Germinal center (tissue), 1 donor: ENCODE data around the gene MAS1.
A peak's percentile ranks its signal among the peaks of the same experiment; 100 is the strongest.
"Not testable (repeated sequence)": the region's sequence is repeated elsewhere in the genome, so short reads cannot be mapped to it uniquely, and the experiment has no call there.

ENCODE experiments used
- DNase-seq: peaks from one replicate; pipeline ENCODE4 v3.0.0; 2012; ENCODE audit warnings: mixed read lengths, low spot score

Gene MAS1

GRCh38 chr6:159890792-159891191 lies at the start of gene MAS1:
Gene MAS1 (plus strand): TSS chr6:159890988. CDS start chr6:159906956, 15,968 bp downstream.
- DNase-seq = no peak

GRCh38 chr6:159842035-159842434 lies 48.8 kb upstream of the MAS1 start:
- DNase-seq = no peak

DNA sequence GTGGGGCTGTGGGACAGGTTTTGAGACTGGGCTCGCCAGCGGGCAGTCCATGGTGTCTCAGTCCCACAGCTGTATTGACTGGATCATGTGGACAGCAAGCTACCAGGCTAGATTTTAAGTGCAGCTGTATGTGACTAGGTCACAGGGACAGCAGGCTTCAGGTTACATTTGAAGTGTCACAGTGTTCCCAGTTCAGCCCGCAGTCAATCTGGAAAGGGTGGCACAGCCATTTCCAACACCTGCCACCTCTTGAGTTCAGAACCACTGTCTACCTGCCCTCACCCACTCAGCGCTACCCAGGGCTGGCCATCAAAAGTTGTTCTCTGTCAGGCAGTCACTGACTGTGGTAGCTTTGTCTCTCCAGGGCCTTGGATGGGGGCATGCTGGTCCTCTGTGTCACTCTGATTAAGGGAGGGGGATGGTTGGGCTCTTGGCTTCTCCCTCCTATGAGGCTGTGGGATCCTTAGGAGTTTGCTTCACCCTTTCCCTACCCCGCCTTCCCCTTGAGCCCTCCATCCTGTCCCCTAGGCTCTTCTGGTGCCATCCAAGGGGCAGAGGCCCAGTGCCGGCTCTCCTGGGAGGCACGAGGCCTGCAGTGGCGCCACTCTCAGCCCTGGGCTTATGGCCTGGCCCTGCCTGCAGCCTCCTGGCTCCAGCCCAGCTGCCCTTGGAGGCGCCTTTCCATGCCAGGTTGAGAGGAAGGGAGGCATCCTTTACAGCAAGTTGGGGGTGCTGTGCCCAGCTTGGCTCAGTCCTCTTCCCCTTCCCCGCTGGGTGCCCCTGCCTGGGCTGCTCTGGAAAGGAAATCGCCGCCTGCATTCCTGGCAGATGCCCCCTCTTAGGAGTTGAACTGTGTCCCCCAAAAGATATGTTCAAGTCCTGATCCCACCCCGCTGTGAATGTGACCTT lies 45.8 kb upstream of the MAS1 start:
- DNase-seq = no peak

- not testable (repeated sequence) for DNase-seq
Observed at GRCh38 chr6:159848552-159848951, 42.2 kb upstream of the MAS1 start.

GRCh38 chr6:159849851-159850250 lies 40.9 kb upstream of the MAS1 start:
- DNase-seq = not testable (repeated sequence)

DNA sequence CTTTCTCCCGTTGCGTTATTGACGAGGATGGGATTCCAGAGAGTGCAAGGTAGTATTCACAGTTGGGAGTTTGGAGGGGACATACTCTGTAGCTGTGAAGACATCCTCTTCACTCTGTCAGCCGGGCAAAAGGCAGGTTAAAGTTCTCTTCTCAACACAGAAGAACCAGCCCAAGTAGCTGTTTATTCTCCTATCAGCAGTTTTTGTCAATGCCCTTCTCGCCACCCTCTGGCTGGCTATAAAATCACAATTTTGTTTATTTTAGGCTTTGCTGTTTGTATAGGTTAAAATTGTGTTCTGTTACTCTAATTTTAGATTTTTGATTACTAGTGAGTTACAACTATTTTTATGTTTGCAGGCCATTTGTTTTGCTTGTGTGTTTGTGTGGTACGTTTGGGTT lies 37.9 kb upstream of the MAS1 start:
- DNase-seq = no peak

DNA sequence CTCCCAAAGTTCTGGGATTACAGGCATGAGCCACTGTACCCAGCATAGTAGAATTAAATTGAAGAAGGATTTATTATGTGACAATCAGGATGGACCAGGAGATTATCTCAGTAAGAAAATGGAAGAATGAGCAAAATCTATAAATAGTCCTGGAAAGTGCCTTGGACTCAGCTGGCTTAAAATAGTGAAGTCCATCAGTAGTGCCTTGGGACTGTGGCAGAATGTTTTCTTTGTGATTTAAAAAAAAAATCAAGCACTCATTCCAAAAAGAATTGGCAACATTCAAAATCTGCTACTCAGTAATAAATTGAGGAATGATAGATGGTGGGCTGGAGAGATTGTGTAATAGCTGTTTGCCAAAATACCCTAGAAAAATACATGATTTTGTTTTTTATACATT lies 37.0 kb upstream of the MAS1 start:
- DNase-seq = no peak

DNA sequence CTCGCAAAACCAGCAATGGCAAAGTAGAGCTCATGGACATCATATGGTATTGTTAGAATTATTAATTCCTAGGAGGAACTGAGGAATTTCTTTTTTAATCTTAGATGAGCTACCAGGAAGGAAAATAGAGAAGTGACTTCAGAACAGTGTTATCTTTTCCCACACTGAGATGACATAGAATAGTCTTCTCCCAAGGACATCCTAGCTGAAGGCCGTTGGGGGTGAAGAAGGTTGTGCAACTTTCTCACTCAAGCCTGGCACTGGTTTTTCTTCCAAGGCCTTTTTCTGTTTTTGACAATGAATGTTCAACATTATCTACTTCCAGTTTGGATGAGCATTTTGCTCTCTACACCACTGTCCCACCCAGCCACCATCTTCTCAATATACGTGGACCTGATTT lies 35.8 kb upstream of the MAS1 start:
- no peak for DNase-seq

DNA sequence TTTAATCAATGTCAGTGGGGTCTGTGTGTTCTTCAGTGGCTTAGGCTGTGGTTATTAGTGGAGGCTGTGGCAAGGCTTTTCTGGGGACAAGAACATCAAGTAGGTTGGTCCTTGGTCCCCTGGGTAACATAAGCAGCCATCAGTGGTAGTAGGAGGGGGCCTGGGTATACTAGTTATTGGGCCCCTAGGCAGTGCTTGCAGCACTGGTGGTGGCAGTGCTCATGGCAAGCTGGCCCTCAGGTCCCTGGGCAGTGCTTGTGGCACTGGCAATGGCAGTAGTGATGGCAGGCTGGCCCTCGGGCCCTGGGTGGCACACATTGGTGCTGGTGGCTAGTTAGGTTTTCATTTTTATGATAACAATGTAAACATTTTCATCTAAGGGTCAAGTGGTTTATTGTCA lies 32.5 kb upstream of the MAS1 start:
- DNase-seq = no peak

DNA sequence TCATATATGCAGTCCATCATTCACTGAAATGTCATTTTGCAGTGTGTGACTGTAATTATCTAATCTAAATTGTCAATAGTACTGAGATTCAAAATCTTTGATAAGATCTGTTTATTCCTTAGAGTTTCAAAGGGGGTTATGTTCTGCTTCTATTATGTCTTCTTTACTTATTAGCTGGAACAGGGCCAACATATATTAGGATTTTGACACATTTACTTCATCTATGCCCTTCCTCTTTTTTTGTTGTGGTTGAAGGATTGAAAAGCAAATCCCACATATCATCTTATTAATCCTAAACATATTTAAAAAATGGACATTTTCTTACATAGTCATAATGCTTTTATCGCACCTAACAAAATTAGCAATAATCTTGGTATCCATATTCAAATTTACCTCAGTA lies 30.3 kb upstream of the MAS1 start:
- no peak for DNase-seq

- DNase-seq = no peak
Observed at GRCh38 chr6:159862103-159862502, 28.7 kb upstream of the MAS1 start.

DNA sequence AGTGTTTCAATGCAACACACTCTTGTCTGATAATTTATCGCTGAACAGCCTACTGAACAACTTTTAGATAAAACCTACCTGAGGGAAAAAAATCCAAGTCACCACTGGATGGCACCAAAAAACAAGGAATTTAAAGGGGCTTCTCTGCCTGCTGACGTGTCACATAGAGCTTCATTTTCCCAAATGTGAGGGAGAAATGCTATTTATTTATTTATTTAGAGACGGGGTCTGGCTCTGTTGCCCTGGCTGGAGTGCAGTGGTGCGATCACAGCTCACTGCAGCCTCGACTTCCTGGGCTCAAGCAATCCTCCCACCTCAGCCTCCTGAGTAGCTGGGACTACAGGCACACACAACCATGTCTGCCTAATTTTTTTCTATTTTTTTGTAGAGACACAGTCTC lies 27.4 kb upstream of the MAS1 start:
- peak; percentile 19 for DNase-seq

DNA sequence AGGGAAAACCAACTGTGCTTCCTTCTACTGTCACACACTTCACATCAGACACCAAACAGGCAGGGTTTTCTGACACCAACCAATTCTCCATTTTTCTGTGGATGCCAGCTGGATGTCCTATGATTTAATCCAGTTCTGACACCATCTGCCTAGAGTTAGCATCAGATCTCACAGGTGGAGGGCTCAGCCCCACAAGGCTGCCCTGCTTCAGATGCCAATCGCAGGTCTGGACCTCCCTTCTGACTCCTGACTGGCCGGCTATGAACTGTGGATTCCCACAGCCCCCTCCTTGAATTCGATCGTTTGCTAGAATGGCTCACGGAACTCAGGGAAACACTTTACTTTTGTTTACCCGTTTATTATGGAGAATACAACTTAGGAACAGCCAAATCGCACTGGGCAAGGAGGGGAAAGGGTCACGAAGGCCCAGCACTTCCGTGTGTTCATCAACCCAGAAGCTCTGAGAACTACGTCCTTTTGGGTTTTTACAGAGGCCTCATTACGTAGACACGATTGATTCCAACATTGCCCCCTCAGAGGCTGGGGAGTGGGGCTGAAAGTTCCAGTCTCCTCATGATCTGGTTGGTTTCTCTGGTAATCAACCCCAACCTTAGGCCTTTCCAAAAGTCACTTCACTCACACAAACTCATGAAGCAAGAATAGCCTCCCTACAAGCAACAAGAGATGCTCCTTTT lies 25.4 kb upstream of the MAS1 start:
- DNase-seq = no peak

DNA sequence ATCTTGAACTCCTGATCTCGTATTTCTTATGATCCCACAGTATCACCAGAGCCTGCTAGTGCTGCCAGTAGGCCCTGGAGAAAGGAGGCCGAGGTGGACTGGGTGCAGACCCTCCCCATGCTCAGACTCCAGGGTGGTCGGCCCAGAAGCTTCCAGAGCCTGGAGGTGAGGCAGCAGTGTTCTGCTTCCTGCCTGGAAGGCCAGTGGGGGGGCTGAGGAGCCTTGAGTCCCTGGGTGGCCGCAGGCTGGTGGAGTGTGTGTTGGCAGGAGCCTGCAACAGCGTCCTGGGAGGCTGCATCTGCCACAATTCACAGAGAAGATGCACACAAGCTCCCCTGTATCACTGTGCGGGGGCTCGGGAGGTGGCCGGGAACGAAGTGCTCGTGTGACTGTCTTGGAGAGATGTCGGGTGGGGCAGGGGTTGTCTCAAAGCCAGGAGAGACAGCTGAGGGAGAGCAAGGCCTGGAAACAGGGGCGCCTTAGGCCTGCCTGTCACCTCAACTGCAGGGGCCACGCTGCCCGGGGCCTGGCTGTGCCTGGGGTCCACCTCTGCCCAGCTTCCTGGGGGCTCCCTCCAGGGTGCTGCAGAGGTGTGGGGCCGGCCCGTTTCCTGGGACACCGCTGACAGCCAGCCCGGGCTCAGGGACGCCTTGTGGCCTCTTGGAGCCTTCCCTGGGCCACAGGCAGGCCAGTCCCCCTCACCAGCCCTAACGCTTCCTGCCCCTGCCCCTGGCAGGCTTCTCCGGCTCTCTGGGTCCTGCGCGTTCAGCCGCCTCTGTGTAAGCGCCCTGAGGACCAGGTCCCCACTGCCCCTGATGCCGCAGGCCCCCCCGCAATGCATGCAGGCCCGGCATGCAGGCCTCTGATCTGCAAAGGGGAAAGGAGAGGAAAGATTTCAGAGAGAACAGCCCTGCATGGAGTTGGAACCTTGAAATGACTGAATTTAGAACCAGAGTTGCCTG lies 24.2 kb upstream of the MAS1 start:
- DNase-seq = no peak

DNA sequence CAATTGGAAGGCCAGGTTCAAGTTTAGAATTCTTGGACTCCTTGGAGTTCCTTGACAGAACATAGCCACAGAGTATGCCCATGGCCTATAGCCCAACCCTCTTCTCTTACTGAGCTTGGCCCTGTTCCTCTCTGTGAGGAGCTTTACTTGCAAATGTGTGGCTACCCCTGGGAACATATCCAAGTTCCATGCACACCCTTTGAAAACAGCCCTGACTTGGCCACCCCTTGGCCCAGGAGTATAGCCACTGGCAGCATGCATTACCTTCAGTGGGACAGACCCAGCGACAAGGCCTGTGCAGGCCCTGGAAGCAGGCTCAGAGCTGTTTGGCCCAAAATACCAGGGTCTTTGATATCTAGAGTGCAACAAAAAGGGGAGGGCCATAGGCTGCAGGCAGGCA lies 19.5 kb upstream of the MAS1 start:
- no peak for DNase-seq

DNA sequence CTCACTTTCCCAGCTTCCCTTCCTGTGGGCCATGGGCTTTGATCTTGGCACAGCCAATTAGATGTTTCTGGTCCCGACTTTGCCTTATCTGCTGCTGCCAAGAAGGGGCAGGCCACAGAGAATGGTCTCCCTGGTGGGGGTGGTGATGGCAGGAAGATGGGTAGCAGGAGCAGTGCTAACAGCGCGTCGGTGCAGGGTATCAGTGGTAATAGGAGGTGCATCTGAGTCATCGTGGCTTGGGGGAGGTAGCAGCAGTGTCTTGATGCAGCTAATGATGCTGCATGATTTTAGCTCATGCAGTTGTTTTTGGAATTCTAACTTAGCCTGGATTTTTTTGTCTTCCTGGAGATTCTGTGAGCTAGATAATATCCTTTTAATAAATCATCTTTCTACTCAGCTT lies 18.9 kb upstream of the MAS1 start:
- DNase-seq = no peak

DNA sequence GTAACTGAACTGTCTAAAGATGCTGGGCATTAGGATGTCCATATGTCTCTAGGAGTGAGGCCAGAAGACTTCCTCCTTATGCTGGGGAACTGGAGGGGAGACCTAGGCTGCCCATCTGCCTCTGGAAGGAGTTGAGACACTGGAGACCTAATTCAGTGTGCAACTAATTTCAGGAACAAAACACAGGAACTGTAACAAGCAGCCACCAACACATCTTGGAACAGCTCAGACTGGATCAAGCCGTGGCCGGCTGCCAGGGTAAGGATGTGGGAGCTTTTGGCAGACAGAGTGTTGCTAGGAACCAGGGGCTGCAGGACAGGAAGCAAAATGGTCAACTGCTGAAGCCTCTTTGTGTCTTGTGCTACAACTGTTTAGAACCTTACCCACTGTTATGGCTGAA lies 16.4 kb upstream of the MAS1 start:
- no peak for DNase-seq

- DNase-seq = no peak
Observed at GRCh38 chr6:159875194-159875593, 15.6 kb upstream of the MAS1 start.

DNA sequence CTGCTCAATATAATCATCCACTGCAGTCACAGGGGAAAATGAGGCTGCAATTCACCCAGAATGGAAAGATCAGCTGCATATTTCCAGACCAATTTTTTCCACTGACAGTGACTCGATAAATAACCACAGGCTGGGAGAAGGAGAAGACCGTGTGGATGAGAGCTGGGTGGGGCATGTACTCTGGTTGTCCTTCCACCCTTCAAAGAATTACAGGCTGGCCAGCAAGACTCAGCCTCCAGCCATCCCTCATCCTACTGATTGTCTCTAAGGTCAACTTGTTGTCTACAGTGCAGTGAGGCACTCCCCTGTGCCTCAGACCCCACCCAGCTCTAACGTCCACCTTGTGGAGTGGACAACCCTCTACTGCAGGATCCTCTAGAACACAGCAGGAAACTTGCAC lies 14.5 kb upstream of the MAS1 start:
- no peak for DNase-seq

- no peak for DNase-seq
Observed at GRCh38 chr6:159877256-159877808, 13.5 kb upstream of the MAS1 start.

- DNase-seq = no peak
Observed at GRCh38 chr6:159878341-159878740, 12.4 kb upstream of the MAS1 start.

GRCh38 chr6:159879856-159880255 lies 10.9 kb upstream of the MAS1 start:
- no peak for DNase-seq
